K562 (cell line): Measurements from ENCODE around the gene VWC2L. TPM values are rescaled to one million over a fixed set of nuclear protein-coding genes. Genes with fewer than 3 reads are reported as not detected.

Experiments used
- MED1 ChIP-seq: sonication (generic); formaldehyde crosslinking; IDR thresholded peaks from 2 replicates; pipeline ENCODE4 v1.8.1; 2023; ENCODE audit warnings: missing genetic modification reagents, borderline replicate concordance
- ZBTB7A ChIP-seq: IDR thresholded peaks from 2 replicates; pipeline ENCODE4 v1.6.1; 2011; ENCODE audit warnings: low read depth, mild to moderate bottlenecking, low read length, moderate library complexity, borderline replicate concordance; ENCODE audit not compliant: control insufficient read depth
- ZNF77 ChIP-seq: fragments of 250-450 bp; sonication (Bioruptor Pico); IDR thresholded peaks from 2 replicates; pipeline ENCODE4 v1.5.0; 2020
- ZZZ3 ChIP-seq: fragments of 450-650 bp; IDR thresholded peaks from 2 replicates; pipeline ENCODE4 v1.6.1; 2016; ENCODE audit warnings: antibody characterized with exemption, mild to moderate bottlenecking, moderate library complexity
- polyA plus RNA-seq, 8 experiments: library from polyadenylated mRNA; depleted of rRNA in 4 of 8; stranded (reverse) in 5 of 8; unstranded in 3 of 8; fragments of >200 nt; fragmentation: Nextera tagmentation in 2 of 8; fragmentation: Illumina TruSeq in 1 of 8; extraction: Ambion mirVana in 2 of 8; extraction: Trizol in 1 of 8; gene quantifications; 2 replicates each; pipeline versions ENCODE4 v1.2.1 to v1.2.3, GENCODE V29; 2011 to 2014; ENCODE audit warnings: inconsistent platforms in 1 of 8, missing spikeins in 1 of 8
- total RNA-seq, 7 experiments: library from RNA; depleted of rRNA in 6 of 7; stranded (reverse); fragments of >200 nt in 6 of 7; fragmentation: Illumina TruSeq in 2 of 7; extraction: Trizol in 2 of 7; gene quantifications; 2 replicates each; pipeline versions ENCODE4 v1.2.1 to v1.2.3, GENCODE V29; 2011 to 2021; ENCODE audit warnings: low replicate concordance in 1 of 7
- TF ChIP-seq, protein P1 (sequence below): sonication (generic); formaldehyde crosslinking; IDR thresholded peaks from 2 replicates; pipeline ENCODE4 v1.8.0; 2023; ENCODE audit warnings: missing genetic modification reagents, mild to moderate bottlenecking, borderline replicate concordance
- TF ChIP-seq, protein P2 (sequence below): fragments of 450-650 bp; IDR thresholded peaks from 2 replicates; pipeline ENCODE4 v1.6.1; 2017; ENCODE audit warnings: antibody characterized with exemption
- TF ChIP-seq, protein P3 (sequence below): sonication (generic); formaldehyde crosslinking; IDR thresholded peaks from 2 replicates; pipeline ENCODE4 v1.5.0; 2020; ENCODE audit warnings: missing genetic modification reagents
- TF ChIP-seq, protein P4 (sequence below): fragments of 450-650 bp; conservative IDR thresholded peaks from 2 replicates; pipeline ENCODE4 v1.6.1; 2016; ENCODE audit warnings: missing genetic modification characterization, low read depth, mild to moderate bottlenecking, missing compliant biosample characterization, moderate library complexity

VWC2L gene
- total and polyA plus RNA-seq, 9 of the 15 experiments (the other 6 are each of a cell fraction or from before 2014, with no cell fraction given), result not detected

DNA sequence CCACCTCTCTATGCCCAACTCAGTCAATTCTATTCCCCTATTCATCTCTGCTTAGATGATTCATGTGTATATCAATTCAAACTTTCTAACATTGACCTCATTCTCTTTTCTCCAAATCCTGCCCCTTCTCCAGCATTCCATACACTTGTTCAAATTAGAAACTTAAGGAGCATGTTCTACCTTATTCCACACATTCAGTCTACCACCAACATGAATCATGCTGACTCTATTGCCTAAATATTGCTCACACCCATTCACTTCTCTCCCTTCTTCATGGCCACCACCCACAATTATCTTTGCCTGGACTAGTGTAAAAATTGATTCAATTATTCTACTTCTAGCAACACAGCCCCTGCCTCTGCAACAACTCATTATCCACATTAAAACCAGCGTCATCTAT is 147.5 kb downstream of the VWC2L start (continued):
- TF ChIP-seq, protein P1, sequence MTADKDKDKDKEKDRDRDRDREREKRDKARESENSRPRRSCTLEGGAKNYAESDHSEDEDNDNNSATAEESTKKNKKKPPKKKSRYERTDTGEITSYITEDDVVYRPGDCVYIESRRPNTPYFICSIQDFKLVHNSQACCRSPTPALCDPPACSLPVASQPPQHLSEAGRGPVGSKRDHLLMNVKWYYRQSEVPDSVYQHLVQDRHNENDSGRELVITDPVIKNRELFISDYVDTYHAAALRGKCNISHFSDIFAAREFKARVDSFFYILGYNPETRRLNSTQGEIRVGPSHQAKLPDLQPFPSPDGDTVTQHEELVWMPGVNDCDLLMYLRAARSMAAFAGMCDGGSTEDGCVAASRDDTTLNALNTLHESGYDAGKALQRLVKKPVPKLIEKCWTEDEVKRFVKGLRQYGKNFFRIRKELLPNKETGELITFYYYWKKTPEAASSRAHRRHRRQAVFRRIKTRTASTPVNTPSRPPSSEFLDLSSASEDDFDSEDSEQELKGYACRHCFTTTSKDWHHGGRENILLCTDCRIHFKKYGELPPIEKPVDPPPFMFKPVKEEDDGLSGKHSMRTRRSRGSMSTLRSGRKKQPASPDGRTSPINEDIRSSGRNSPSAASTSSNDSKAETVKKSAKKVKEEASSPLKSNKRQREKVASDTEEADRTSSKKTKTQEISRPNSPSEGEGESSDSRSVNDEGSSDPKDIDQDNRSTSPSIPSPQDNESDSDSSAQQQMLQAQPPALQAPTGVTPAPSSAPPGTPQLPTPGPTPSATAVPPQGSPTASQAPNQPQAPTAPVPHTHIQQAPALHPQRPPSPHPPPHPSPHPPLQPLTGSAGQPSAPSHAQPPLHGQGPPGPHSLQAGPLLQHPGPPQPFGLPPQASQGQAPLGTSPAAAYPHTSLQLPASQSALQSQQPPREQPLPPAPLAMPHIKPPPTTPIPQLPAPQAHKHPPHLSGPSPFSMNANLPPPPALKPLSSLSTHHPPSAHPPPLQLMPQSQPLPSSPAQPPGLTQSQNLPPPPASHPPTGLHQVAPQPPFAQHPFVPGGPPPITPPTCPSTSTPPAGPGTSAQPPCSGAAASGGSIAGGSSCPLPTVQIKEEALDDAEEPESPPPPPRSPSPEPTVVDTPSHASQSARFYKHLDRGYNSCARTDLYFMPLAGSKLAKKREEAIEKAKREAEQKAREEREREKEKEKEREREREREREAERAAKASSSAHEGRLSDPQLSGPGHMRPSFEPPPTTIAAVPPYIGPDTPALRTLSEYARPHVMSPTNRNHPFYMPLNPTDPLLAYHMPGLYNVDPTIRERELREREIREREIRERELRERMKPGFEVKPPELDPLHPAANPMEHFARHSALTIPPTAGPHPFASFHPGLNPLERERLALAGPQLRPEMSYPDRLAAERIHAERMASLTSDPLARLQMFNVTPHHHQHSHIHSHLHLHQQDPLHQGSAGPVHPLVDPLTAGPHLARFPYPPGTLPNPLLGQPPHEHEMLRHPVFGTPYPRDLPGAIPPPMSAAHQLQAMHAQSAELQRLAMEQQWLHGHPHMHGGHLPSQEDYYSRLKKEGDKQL, result no peak
- TF ChIP-seq ZZZ3, result no peak
- TF ChIP-seq, protein P2, sequence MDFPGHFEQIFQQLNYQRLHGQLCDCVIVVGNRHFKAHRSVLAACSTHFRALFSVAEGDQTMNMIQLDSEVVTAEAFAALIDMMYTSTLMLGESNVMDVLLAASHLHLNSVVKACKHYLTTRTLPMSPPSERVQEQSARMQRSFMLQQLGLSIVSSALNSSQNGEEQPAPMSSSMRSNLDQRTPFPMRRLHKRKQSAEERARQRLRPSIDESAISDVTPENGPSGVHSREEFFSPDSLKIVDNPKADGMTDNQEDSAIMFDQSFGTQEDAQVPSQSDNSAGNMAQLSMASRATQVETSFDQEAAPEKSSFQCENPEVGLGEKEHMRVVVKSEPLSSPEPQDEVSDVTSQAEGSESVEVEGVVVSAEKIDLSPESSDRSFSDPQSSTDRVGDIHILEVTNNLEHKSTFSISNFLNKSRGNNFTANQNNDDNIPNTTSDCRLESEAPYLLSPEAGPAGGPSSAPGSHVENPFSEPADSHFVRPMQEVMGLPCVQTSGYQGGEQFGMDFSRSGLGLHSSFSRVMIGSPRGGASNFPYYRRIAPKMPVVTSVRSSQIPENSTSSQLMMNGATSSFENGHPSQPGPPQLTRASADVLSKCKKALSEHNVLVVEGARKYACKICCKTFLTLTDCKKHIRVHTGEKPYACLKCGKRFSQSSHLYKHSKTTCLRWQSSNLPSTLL, result no peak
- TF ChIP-seq ZBTB7A, result no peak
- TF ChIP-seq MED1 (CRISPR knock-in tag), result no peak
- TF ChIP-seq ZNF77, result no peak
- TF ChIP-seq, protein P3, sequence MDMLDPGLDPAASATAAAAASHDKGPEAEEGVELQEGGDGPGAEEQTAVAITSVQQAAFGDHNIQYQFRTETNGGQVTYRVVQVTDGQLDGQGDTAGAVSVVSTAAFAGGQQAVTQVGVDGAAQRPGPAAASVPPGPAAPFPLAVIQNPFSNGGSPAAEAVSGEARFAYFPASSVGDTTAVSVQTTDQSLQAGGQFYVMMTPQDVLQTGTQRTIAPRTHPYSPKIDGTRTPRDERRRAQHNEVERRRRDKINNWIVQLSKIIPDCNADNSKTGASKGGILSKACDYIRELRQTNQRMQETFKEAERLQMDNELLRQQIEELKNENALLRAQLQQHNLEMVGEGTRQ, result no peak
- TF ChIP-seq, protein P4, sequence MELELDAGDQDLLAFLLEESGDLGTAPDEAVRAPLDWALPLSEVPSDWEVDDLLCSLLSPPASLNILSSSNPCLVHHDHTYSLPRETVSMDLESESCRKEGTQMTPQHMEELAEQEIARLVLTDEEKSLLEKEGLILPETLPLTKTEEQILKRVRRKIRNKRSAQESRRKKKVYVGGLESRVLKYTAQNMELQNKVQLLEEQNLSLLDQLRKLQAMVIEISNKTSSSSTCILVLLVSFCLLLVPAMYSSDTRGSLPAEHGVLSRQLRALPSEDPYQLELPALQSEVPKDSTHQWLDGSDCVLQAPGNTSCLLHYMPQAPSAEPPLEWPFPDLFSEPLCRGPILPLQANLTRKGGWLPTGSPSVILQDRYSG, result no peak
